H1 (cell line): ENCODE data around the gene RXRA. TPM values are rescaled to one million over a fixed set of nuclear protein-coding genes. Genes with fewer than 3 reads are reported as not detected.

Experiments used
- SIRT6 ChIP-seq: IDR thresholded peaks from one replicate; pipeline ENCODE4 v1.7.1; 2012; ENCODE audit warnings: low read length, inconsistent platforms
- SP4 ChIP-seq: IDR thresholded peaks from 2 replicates; pipeline ENCODE4 v1.6.1; 2012; ENCODE audit warnings: low read length, inconsistent platforms
- SRF ChIP-seq: IDR thresholded peaks from 2 replicates; pipeline ENCODE4 v1.6.1; 2011; ENCODE audit warnings: mild to moderate bottlenecking, low read depth, low read length, moderate library complexity
- TCF12 ChIP-seq: IDR thresholded peaks from 2 replicates; pipeline ENCODE4 v1.6.1; 2011; ENCODE audit warnings: low read depth, mild to moderate bottlenecking, low read length
- polyA plus RNA-seq, 7 experiments: library from polyadenylated mRNA; depleted of rRNA in 3 of 7; stranded (reverse) in 5 of 7; unstranded in 2 of 7; fragments of >200 nt in 5 of 7; fragments of 200-250 nt in 2 of 7; gene quantifications; 1 replicate in 5 of 7; 2 replicates in 1 of 7; 4 replicates in 1 of 7; pipeline versions ENCODE4 v1.2.1 to v1.2.3, GENCODE V29; 2011 to 2013; ENCODE audit warnings: missing spikeins in 2 of 7, mixed read lengths in 2 of 7
- total RNA-seq: library from RNA; stranded (reverse); fragmentation: NEBNext Ultra II Directional; extraction: Animal tissue kit (Norgen Biotek cat#: 25700); gene quantifications from 2 replicates; pipeline ENCODE4 v1.2.1, GENCODE V29; 2021

Gene RXRA
- total and polyA plus RNA-seq, 2 of the 8 experiments (the other 6 are each of a cell fraction or from before 2014, with no cell fraction given), result 9.8 to 29.4 TPM

DNA sequence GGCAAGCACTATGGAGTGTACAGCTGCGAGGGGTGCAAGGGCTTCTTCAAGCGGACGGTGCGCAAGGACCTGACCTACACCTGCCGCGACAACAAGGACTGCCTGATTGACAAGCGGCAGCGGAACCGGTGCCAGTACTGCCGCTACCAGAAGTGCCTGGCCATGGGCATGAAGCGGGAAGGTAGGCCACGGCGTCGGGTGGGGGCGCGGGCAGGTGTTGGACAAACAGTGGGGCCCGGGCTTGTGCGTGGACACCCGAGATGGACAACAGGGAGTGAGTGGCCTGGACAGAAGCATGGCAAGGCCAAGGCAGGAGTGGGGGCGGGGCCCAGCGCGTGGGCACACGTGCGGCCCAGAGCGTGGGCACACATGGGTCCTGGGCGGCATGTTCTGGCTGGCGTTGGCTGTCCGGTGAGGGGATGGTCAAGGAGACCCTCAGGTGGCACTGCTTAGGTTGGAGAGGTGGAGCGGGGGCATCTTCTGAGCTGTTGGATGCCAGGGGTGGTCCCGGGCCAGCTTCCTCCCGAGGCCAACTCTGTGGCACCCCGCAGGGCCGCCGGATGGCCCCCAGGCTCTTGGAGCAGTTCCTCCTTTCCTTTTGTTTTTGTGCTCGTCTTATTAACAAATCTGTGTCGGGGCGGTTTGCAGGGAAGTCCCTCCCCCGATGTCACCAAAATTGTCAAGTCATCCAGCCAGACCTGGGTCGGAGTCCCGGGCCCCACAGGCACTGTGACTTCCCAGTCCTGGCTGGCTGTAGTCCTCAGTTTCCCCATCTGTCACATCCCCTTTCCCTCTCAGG lies 82.9 kb downstream of the RXRA start (continued):
- no peak for TF ChIP-seq SP4
- no peak for TF ChIP-seq TCF12
- TF ChIP-seq SRF, result no peak
- no peak for TF ChIP-seq SIRT6
